NCI-H226 (cell line): ENCODE data around the gene FSIP1.
A peak's percentile ranks its signal among the peaks of the same experiment; 100 is the strongest.

Experiments
- DNase-seq: peaks from one replicate; pipeline ENCODE4 v3.0.0-alpha.2; 2015

Gene FSIP1

GRCh38 chr15:39792025-39792843, 9.6 kb upstream of the FSIP1 start:
- DNase-seq = no peak

- DNase-seq = no peak
Observed at GRCh38 chr15:39789736-39790135, 7.1 kb upstream of the FSIP1 start.

GRCh38 chr15:39788800-39789565, 6.3 kb upstream of the FSIP1 start:
- DNase-seq = no peak

- DNase-seq = no peak
Observed at GRCh38 chr15:39788108-39788507, 5.5 kb upstream of the FSIP1 start.

GRCh38 chr15:39787479-39787878, 4.8 kb upstream of the FSIP1 start:
- no peak for DNase-seq

GRCh38 chr15:39786447-39787056, 3.9 kb upstream of the FSIP1 start:
- peak; percentile 4 for DNase-seq

- DNase-seq = no peak
Observed at GRCh38 chr15:39785841-39786240, 3.2 kb upstream of the FSIP1 start.

GRCh38 chr15:39785139-39785538, 2.5 kb upstream of the FSIP1 start:
- DNase-seq = no peak

GRCh38 chr15:39784638-39785037, 2.0 kb upstream of the FSIP1 start:
- DNase-seq = no peak

- DNase-seq = no peak
Observed at GRCh38 chr15:39784125-39784524, 1.5 kb upstream of the FSIP1 start.

GRCh38 chr15:39783244-39783820, 691 bp upstream of the FSIP1 start:
- DNase-seq = no peak

GRCh38 chr15:39781967-39782302, 706 bp downstream of the FSIP1 start:
- DNase-seq = no peak

- DNase-seq = no peak
Observed at GRCh38 chr15:39781147-39781966, 1.3 kb downstream of the FSIP1 start.

- DNase-seq = no peak
Observed at GRCh38 chr15:39778021-39778420, 4.6 kb downstream of the FSIP1 start.

GRCh38 chr15:39777496-39777895, 5.1 kb downstream of the FSIP1 start:
- no peak for DNase-seq

GRCh38 chr15:39776068-39776467, 6.6 kb downstream of the FSIP1 start:
- no peak for DNase-seq

- DNase-seq = no peak
Observed at GRCh38 chr15:39774688-39775267, 7.9 kb downstream of the FSIP1 start.

- no peak for DNase-seq
Observed at GRCh38 chr15:39770748-39771689, 11.6 kb downstream of the FSIP1 start.

- no peak for DNase-seq
Observed at GRCh38 chr15:39767921-39768320, 14.7 kb downstream of the FSIP1 start.

- DNase-seq = no peak
Observed at GRCh38 chr15:39761006-39761405, 21.6 kb downstream of the FSIP1 start.
